Keratinocyte (primary cell): ENCODE data around the gene ZNF43.

ENCODE experiments used
- EZH2 ChIP-seq: IDR thresholded peaks from one replicate; pipeline ENCODE4 v1.6.1; 2012; ENCODE audit warnings: inconsistent platforms, mild to moderate bottlenecking, low read length, moderate library complexity
- TF ChIP-seq, protein P1 (sequence below), 3 experiments: IDR thresholded peaks in 1 of 3; conservative IDR thresholded peaks in 1 of 3; optimal IDR thresholded peaks in 1 of 3; 2 replicates in 2 of 3; 3 replicates in 1 of 3; pipeline versions ENCODE3 to v1.5.1; 2011; ENCODE audit warnings: low read length in 3 of 3, mild to moderate bottlenecking in 3 of 3, moderate library complexity in 2 of 3, control low read depth in 1 of 3, inconsistent platforms in 1 of 3; ENCODE audit not compliant: insufficient read depth in 2 of 3; ENCODE audit errors: extremely low read depth in 1 of 3

DNA sequence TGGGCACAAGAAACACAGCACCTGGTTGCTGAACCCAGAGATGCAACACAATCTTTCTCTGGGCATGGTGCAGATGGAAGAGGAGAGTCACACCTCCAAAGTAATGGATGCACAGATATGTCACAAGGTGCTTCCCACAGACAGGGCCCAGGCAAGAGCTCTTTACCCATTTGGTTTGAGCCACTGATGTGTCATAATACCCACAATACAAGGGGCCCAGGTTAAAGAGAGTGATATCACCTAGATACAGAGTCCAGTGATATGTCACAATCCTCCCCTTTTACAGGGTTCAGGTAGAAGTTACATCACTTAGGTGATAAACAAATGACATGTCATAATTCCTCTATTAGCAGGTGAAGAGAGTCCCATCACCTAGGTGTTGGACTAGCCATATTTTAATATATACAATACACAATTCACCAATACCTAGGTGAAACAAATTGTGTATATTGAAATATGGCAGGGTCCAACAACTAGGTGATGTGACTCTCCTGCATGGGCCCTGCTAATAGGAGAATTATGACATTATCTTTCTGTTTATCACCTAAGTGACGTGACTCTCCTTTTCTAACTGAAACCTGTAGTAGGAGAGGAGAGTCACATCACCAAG lies 5.6 kb upstream of the ZNF43 start:
- TF ChIP-seq, protein P1, sequence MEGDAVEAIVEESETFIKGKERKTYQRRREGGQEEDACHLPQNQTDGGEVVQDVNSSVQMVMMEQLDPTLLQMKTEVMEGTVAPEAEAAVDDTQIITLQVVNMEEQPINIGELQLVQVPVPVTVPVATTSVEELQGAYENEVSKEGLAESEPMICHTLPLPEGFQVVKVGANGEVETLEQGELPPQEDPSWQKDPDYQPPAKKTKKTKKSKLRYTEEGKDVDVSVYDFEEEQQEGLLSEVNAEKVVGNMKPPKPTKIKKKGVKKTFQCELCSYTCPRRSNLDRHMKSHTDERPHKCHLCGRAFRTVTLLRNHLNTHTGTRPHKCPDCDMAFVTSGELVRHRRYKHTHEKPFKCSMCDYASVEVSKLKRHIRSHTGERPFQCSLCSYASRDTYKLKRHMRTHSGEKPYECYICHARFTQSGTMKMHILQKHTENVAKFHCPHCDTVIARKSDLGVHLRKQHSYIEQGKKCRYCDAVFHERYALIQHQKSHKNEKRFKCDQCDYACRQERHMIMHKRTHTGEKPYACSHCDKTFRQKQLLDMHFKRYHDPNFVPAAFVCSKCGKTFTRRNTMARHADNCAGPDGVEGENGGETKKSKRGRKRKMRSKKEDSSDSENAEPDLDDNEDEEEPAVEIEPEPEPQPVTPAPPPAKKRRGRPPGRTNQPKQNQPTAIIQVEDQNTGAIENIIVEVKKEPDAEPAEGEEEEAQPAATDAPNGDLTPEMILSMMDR (optimal IDR thresholded peaks at IDR 0.05 in 1 of 3, IDR thresholded peaks at IDR 0.05 in 1 of 3, conservative IDR thresholded peaks at IDR 0.05 in 1 of 3; ENCODE audit: extremely low read depth in 1 of 3, insufficient read depth in 2 of 3, low read length in 3 of 3), result no peak
- no peak for TF ChIP-seq EZH2
